Measurements from ENCODE around the gene CCM2.

Gene CCM2

GRCh38 chr7:45122975-45123860 lies 123.2 kb downstream of the CCM2 start:
- DNase-seq (ENCODE audit: low spot score) = no peak

- DNase-seq (ENCODE audit: low spot score) = no peak
Observed at GRCh38 chr7:45123913-45124710, 124.1 kb downstream of the CCM2 start.

GRCh38 chr7:45125193-45125904 lies 125.3 kb downstream of the CCM2 start:
- DNase-seq (ENCODE audit: low spot score) = no peak

Small RNA genes lying within 50 kb of the gene (small RNA-seq; reads per million reads assigned to genes)
- 4.8 reads per million in 2 experiments for gene SNORA5A
- gene SNORA5B = 0 reads per million in 2 experiments
- gene SNORA5C = 3.9 to 82.0 reads per million in 2 experiments
